Loucy (cell line): Measurements from ENCODE around the gene CACNA1C.

Source experiments
- CTCF ChIP-seq: fragments of 200-600 bp; sonication (generic); conservative IDR thresholded peaks from 2 replicates; pipeline ENCODE4 v1.5.1; 2014; ENCODE audit warnings: mild to moderate bottlenecking, antibody characterized with exemption, low read length
- EZH2phosphoT487 ChIP-seq: fragments of 200-600 bp; IDR thresholded peaks from 2 replicates; pipeline ENCODE4 v1.6.1; 2018; ENCODE audit warnings: antibody characterized with exemption, mild to moderate bottlenecking, moderate library complexity, borderline replicate concordance

GRCh38 chr12:2195085-2195484 is 142.3 kb downstream of the CACNA1C start:
- TF ChIP-seq CTCF (no peak), EZH2phosphoT487 (no peak)
